SW 1271 (cell line): ENCODE measurements around the gene LRBA.
"Not testable (repeated sequence)": the region's sequence is repeated elsewhere in the genome, so short reads cannot be mapped to it uniquely, and the experiment has no call there.

ENCODE experiments used
- DNase-seq, 2 experiments: peaks; one replicate each; lab custom pipeline; 2025; lab: John Stamatoyannopoulos, UW

Gene LRBA

DNA sequence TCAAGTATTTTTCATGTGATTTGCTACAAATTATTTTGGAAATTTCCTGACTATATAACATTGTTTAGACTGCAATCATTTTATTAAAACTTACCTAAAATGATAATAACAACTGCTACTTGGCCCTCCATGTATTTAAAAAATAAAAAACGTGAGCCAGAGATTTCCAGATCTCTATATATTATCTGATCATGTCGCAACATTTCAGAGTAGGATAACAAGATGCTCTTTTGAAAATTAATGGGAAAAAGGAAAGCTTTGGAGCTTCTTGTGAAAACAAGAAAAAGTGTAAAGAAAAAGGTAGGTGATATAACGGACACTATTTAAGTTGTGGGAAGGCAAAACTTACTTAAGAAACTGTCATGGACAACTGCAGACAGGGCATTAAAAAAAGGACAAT is 448.0 kb downstream of the LRBA start:
- no peak for DNase-seq

DNA sequence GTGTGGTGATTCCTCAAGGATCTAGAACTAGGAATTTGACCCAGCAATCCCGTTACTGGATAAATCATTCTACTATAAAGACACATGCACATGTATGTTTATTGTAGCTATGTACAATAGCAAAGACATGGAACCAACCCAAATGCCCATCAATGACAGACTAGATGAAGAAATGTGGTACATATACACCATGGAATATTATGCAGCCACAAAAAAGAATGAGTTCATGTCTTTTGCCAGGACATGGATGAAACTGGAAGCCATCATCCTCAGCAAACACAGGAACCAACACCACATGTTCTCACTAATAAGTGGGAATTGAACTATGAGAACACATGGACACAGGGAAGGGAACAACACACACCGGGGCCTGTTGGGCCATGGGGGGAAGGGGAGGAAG is 450.1 kb downstream of the LRBA start:
- DNase-seq = not testable (repeated sequence)

DNA sequence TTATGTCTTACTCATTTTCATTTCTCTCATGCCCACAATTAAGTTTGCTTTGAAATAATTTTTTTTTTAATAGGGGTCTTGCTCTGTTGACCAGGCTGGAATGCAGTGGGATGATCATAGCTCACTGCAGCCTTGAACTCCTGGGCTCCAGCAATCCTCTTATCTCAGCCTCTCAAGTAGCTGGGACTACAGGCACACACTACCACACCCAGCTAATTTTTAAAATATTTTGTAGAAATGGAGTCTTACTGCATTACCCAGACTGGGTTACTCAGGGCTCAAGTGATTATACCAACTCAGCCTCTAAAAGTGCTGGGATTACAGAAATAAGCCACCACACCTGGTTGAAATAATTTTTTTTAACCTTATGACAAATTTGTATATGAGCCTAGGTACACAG is 452.3 kb downstream of the LRBA start:
- DNase-seq = no peak

DNA sequence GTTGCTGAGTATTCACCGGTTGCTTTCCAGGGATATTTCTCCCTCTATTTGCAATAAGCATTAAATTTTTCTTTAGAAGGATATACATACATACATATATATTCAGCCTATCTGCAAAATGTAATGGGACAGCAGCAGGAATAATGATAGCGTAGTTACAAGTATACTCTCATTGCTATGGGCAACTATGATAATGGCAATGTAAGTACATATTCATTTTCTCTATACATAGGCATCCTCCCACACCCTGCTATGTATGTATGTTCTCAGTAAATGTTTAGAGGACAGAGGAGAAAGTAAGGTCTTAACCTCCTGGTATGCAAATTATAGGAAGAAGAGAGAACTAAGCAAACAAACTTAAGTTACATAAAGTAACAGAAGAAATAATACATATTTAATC is 452.8 kb downstream of the LRBA start:
- DNase-seq = no peak

DNA sequence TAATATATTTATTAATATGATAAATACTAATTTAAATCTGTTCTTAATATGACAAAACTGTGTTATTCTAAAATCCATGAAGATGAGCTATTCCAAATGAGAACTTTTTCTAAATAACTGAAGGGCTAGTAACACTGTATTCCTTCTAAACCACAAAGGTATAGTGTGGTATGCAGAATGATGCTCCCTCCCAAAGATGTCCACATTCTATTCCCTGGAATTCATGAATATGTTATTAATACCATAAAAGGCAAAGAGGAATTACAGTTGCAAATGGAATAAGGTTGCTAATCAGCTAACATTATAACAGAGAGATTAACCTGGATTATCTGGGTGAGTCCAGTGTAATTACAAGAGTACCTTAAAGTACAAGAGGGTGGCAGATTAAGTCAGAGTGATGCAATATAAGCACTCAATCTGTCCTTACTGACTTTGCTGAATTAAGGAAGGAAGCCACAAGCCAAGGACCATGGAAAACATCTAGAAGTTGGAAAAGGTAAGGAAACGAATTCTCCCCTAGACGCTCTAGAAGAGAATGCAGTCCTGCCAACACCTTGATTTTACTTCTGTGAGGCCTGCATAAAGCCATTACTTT is 453.8 kb downstream of the LRBA start:
- DNase-seq = no peak

DNA sequence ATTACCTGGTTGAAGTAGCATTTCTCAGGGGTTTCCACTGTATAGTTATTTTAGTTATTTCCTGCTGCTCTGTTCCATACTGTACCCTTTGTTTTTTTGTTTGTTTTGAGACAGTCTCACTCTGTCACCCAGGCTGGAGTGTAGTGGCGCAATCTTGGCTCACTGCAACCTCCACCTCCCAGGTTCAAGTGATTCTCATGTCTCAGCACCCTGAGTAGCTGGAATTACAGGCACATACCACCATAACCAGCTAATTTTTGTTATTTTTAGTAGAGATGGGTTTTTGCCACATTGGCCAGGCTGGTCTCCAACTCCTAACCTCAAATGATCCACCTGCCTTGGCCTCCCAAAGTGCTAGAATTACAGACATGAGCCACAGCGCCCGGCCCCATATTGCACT is 457.3 kb downstream of the LRBA start:
- DNase-seq = not testable (repeated sequence)

DNA sequence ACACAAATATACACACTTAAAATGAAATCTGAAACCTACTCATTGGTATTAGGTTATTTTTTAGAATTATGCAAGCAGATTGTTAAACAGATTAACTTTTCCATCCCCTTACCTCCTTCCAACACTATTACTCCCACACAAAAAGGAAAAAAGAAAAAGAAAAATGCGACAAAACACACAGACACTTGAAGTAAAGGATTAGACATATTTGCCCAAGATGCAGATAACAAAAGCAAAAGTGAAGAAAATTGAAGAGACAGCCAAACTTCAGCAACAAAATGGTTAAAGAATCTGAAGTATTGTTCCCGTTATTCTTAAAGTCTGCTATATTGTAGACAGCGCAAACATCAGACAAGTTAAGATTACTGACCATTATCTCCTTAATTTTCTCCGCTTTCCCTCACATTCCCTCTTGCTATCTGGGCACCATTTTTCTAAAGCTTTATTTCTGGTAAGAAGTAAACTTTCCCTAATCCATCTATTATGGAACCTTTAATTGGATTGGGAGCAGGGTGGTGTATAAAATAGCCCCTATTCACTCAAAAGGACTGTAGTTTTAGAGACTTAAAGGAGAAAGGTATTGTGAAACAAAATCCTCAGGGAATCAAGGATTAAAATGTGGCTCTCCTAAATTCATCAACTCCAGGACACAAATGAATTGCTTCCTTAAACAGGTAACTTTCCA is 467.8 kb downstream of the LRBA start:
- no peak for DNase-seq

DNA sequence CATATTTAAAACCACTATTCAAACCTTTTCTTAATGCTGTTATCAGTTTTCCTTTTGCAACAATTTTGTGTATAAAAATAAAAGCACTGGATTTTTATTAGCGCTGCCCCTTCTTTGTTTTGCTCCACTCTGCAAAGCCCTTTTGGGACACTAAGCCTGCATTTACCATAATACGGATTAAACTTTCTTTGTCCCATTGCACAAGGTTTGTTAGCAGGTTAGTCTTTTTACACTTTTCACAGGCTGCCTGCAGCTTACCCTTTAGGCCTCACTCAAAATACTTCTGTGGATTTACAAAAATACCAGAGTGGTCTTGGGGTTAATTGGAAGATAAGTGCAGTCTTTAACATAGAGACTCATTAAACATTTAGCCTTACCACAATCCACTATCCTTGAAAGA is 468.8 kb downstream of the LRBA start:
- DNase-seq = no peak

DNA sequence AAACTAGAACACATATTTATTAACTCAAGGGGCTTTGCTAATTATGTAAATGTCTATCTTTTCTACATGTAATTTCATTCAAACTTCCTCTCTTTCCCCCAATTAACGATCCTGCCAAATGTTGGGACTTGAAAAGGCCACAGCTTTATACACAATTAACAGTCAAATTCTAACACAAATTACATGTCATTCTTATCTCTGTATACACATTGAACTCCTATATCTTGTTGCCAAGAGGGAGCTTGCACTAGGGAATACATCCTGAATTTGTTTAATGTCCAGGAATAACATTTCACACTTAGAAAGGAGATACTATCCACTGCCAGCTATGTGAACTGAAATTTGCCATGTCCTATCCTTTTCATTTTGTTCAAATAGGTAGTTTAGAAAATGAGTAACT is 472.0 kb downstream of the LRBA start:
- DNase-seq = no peak

DNA sequence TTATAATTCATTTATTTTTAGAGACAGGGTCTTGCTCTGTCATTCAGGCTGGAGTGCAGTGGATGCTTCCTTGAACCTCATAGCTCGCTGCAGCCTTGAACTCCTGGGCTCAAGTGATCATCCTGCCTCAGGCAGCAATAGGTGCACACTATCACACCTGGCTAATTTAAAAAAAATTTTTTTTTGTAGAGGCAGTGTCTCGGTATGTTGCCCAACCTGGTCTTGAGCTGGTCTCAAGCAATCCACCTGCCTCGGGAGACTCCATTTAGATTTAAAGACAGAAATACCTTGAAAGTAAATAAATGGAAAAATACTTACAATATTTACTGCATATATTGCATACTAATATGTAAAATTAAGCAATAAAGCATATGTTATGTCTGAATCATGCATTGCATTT is 473.4 kb downstream of the LRBA start:
- no peak for DNase-seq

DNA sequence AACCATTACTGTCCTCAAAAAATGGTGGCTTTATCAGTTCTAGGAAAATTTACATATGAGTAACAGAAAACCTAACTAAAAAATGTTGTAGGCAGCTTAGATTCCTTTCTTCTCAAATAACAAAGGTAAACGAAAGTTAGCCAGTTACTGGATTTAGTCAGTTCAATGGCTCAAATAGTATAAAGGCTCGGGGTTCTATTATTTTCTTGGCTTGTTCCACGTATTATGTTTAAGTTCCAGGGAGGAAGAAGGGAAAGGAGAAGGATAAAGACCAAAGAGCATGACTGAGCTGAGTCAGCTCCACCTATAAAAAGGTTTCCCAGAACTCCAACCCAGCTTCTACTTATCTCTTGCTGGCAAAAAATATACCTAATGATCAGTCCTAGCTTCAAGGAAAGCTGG is 474.1 kb downstream of the LRBA start:
- no peak for DNase-seq

DNA sequence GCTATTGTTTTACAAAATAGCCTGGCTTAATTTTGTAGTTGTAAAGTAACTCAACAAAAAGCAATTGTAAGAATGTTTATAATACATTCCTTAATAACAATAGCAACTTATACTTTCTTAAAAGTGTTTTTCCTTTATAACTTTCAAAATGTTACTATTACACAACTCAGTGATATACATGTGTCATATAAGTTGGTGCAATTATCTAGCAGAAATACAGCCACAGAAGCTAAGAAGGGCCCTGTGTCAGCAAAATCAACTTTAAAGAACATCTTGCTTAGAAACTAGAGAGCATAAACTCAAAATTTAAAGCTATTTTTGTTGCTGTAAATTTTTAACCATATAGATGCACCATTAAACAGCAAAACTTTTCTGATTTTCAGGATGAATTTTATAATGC is 474.5 kb downstream of the LRBA start:
- no peak for DNase-seq

DNA sequence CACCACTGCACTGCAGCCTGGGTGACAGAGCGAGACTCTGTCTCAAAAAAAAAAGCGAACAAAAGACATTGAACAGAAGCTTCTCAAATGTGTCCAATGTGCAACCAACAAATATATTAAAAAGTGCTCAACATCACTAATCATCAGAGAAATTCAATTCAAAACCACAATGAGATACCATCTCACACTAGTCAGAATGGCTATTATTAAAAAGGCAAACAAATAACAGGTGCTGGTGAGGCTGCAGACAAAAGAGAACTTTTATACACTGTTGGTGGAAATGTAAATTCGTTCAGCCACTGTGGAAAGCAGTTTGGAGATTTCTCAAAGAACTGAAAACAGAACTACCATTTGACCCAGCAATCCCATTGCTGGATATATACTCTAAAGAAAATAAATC is 477.2 kb downstream of the LRBA start:
- not testable (repeated sequence) for DNase-seq

DNA sequence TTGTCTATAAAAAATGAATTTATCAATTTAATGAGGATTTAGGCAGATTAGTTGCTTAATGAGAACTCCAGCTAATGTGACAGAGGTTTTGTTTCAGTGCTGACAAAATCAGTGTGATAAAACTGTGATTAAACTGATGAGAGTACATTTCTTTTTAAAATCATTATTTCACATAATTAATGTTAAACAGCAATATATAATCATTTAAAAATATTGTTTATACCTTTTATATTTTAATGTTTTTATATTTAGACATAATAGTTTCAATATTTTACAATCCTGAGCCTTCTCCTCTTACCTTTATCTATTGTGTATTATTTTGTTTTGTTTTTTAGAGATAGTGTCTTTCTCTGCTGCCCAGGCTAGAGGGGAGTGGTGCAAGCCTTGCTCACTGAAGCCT is 480.3 kb downstream of the LRBA start:
- no peak for DNase-seq

DNA sequence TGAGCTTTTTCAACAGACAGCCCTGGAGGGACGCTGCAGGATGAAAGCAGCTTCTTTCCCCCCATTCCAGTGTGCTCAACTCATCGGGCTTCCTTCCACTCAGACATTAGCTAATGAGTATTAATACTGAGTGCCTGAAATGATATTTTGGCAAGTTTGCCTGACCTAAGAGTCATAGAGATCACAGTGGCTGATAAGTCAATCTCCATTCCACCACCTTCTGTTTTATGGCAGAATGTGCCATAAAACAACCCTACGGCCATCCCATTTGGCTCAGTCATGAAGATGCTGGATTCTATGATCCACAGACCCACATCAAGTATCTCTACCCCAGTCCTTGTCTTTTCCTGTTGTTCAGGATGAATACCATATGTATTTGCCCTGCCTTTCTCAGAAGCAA is 481.4 kb downstream of the LRBA start:
- no peak for DNase-seq

DNA sequence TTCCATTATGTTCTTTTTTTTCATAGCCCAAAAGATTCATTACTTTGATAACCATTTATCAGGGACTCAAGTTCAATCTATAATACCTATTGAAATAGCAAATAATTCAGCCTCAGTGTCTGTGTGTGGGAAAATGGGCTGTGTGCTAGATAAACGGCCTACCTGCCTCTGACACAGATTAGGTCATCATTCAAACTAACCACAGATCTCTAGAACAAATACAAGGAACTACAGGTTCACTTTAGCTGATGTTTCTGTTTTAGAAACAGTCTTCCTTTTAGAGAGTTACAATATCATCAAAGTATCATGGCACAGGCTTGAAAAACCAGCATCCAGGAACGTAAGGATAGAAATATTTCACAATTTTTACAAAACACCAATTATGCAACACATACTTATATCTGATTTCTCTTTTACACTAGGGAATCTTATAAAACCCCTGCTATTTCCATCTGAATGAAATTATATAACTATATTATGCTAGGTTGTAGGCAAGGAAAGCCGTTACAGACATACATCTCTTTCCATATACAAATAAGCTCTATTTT is 489.7 kb downstream of the LRBA start:
- no peak for DNase-seq

DNA sequence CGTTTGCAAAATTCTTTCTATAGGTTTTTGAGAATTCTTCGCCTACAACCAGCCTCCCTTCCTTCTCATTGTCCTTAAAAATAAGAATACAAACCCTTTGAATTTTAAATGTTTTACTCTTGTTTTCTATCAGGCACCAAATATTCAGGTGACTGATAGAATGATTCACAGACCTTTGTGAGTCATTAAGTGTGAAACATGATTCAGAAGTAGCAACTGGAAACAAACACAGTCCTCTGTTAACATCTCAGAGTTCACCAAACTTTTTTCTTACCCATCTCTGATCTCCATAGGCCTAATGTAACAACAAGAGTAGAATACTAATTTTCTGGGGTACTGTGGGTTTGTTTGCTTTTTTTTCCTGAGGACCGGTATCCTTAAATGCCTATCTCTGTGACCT is 496.5 kb downstream of the LRBA start:
- peak; percentile 0 to 36 for DNase-seq

DNA sequence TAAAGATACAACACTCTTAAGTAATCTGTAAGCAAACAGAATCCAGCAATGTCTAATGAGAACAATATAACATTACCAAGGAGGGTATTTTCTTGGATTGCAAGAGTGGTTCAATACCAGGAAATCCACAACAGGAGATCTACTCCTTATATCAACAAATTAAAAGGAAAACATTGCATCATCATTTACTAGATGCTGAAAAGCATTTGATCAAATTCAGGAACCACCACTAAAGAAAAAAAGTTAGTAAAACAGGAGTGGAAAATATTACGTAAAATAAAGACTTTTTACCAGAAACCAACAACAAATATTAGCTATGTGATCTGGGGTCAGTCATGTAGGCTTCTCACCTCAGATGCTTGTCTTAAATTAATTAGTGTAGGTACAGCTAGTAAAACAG is 499.9 kb downstream of the LRBA start:
- DNase-seq = no peak

DNA sequence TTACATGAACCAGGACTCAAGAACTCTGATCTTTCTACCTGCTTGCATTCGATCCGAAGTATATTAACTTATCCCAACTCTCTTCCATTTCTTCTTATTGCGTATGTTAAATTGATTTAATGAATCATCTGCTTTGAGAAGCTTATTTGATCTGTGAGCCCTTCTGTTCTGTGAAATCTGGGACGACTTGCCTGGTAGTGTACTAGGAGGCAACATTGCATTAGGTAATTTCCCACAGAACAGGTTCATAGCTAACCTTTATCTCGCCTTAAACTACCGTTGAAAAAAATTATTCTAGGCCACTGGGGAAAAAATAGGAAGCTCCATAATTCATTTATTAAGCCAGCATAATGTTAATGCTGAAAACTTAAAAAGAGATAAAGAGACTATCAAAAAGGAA is 500.4 kb downstream of the LRBA start:
- no peak for DNase-seq

DNA sequence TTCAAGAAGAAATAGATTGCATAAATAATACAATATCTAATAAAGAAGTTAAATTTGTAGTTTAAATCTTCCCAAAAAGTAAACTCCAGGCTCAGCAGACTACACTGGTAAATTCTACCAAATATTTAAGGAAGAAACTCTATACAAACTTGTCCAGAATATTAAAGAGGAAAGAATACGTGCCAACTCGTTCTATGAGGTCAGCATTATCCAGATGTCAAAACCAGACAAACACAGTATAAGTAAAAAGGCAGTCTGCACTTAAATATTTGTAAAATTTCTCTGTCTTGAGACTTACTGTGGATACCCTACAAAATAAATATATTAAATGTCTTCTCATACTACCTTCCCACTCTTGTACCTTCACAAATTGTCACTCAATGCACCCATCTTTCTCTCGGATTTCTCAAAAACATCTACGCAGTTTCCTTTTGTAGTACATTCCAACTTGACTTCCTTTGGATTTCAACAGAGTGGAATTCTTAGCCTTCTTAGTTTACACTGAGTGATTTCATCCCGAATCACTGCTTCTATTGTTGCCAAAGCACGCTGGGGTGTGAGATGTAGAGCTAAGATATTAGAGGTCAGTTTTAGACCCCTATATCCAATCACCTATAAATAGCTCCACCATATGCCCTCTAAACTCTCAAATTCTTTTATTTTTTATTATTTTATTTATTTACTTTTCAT is 504.8 kb downstream of the LRBA start:
- DNase-seq = peak in 1 of 2 experiments; percentile 33

DNA sequence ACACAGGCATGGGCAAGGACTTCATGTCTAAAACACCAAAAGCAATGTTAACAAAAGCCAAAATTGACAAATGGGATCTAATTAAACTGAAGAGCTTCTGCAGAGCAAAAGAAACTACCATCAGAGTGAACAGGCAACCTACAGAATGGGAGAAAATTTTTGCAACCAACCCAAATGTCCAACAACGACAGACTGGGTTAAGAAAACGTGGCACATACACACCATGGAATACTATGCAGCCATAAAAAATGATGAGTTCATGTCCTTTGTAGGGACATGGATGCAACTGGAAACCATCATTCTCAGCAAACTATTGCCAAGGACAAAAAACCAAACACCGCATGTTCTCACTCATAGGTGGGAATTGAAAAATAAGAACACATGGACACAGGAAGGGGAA is 507.4 kb downstream of the LRBA start:
- DNase-seq = not testable (repeated sequence)

DNA sequence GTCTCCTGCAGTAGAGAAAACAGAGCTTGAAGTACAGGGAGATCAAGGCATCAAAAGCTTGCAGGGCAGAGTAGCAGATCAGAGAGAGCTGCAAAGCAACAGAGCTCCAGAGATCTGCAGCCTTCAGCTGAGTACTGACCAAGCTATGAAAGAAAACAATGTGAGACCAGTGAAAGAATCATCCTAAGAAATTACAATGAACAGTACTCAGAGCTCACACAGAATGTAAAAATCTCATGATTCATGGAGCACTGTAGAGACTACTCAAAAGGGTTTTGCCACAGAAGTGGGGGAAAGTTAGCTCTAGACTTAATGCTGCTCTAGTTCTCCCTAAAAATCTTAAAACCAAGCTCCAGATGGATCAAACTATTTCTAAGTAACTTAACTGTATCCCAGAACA is 513.1 kb downstream of the LRBA start:
- no peak for DNase-seq

DNA sequence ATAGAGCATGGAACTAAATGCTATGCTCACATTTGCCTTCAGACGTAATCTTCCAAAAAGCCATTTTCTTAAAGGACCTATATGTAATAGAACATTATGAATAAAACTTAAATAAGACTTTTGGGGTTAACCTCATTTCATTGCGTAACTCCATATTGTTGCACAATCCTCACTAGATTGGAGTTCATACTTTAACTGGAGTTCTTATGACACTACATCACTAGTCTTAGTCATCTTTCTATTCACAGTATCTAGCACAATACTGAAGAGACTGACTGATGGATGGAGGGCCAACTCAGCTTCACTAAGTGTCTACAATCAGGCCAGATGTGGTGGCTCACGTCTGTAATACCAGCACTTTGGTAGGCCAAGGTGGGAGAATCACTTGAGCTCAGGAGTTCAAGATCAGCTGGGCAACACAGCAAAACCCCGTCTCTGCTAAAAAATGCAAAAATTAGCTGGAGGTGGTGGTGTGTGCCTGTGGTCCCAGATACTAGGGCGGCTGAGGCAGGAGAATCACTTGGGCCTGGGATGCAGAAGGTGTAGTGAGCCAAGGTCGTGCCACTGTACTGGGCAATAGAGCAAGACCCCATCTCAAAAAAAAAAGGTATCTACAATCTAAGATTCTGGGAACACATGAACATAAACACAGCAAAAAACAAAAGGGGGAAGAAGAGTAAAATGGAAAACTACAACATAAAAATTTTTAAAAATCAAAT is 513.9 kb downstream of the LRBA start:
- no peak for DNase-seq
